ENCODE measurements around the gene COMMD7. TPM values are rescaled to one million over a fixed set of nuclear protein-coding genes. Genes with fewer than 3 reads are reported as not detected.

Gene COMMD7
- polyA plus RNA-seq, 1 donor from 2014 or later: 35.6 TPM

DNA sequence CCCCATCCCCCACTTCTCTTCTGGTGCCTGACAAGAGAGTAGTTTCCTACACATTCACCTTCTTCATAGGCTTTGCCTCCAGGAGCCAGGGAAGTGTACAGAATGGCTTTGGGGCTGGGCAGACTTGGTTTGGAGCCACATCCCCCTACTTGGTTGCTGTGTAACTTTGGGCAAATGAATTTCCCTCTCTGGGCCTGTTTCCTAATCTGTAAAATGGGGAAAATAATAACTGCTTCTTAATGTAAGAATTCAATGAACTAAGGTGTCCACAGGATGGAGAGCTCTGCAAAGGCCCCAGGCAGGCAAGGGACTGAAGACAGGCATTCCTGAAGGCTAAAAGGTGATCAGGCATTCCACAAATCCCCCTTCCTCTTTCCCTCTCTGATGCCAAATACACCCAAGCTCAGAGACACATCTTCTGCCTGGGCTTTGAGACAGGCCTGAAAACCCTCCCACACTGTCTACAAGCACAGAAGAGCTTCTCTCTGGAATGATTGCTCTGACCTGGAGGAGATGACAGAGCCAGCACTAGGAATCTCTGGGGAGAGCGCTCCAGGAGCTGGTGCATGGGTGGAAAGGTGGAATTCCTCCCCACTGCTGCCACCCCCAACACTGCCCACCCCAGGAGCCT, 62.6 kb downstream of the COMMD7 start:
- no peaks in the 10 kb centered on the region for H3K27me3 ChIP-seq (ENCODE audit: insufficient read depth, low read depth, low read length)
- H3K79me2 ChIP-seq (replicated peaks; ENCODE audit: insufficient read depth, low read length): no peaks in the 10 kb centered on the region
- peak overlapping the region; percentile 64 for H3K9ac ChIP-seq (ENCODE audit: low read length)
- H3K9me2 ChIP-seq (ENCODE audit: insufficient read depth, low read length): no peaks in the 10 kb centered on the region
- H3K4me2 ChIP-seq (ENCODE audit: low read length): peak overlapping the region; percentile 25
- H3F3A ChIP-seq (ENCODE audit: insufficient read depth, low read length, poor library complexity, severe bottlenecking): no peaks in the 10 kb centered on the region
- no peaks in the 10 kb centered on the region for H3K36me3 ChIP-seq (ENCODE audit: insufficient read depth, low read length)
- H2AFZ ChIP-seq (ENCODE audit: low read depth, low read length): peak overlapping the region; percentile 42
- TF ChIP-seq TAF1 (IDR thresholded peaks at IDR 0.05; ENCODE audit: low read depth): no peak
- TF ChIP-seq, protein P1, sequence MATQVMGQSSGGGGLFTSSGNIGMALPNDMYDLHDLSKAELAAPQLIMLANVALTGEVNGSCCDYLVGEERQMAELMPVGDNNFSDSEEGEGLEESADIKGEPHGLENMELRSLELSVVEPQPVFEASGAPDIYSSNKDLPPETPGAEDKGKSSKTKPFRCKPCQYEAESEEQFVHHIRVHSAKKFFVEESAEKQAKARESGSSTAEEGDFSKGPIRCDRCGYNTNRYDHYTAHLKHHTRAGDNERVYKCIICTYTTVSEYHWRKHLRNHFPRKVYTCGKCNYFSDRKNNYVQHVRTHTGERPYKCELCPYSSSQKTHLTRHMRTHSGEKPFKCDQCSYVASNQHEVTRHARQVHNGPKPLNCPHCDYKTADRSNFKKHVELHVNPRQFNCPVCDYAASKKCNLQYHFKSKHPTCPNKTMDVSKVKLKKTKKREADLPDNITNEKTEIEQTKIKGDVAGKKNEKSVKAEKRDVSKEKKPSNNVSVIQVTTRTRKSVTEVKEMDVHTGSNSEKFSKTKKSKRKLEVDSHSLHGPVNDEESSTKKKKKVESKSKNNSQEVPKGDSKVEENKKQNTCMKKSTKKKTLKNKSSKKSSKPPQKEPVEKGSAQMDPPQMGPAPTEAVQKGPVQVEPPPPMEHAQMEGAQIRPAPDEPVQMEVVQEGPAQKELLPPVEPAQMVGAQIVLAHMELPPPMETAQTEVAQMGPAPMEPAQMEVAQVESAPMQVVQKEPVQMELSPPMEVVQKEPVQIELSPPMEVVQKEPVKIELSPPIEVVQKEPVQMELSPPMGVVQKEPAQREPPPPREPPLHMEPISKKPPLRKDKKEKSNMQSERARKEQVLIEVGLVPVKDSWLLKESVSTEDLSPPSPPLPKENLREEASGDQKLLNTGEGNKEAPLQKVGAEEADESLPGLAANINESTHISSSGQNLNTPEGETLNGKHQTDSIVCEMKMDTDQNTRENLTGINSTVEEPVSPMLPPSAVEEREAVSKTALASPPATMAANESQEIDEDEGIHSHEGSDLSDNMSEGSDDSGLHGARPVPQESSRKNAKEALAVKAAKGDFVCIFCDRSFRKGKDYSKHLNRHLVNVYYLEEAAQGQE (IDR thresholded peaks at IDR 0.05; ENCODE audit: borderline replicate concordance): no peak
- TF ChIP-seq MXI1 (conservative IDR thresholded peaks at IDR 0.05; ENCODE audit: poor library complexity, severe bottlenecking): peak; percentile 50
- H3K9me3 ChIP-seq (ENCODE audit: low read length): no peaks in the 10 kb centered on the region
- H4K20me1 ChIP-seq (ENCODE audit: insufficient read depth): no peaks in the 10 kb centered on the region
- H3K4me3 ChIP-seq (ENCODE audit: low read length): peak overlapping the region; percentile 55
- peak overlapping the region; percentile 89 for H3K27ac ChIP-seq (ENCODE audit: low read length)

DNA sequence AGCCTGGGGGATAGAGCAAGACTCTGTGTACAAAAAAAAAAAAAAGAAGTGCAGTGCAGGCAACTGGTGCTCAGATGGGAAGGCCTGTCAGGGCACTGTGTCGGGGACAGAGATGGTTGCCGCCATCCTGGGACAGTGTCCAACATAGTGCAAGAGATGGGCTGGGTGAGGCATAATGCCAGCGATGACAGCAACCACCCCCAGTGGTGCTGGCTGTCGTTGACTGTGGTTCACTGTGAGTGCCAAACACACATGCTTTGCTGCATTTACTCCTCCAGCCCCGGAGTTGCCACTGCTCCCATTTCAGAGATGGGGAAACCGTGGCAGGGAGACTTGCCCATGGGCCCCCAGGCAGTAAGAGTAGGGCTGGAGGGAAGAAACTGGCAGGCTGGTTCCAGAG, 64.3 kb downstream of the COMMD7 start:
- Histone ChIP-seq H3K9me2 (ENCODE audit: insufficient read depth, low read length) (no peaks in the 10 kb centered on the region), H2AFZ (ENCODE audit: low read depth, low read length) (no peak overlapping the region), H3K27ac (ENCODE audit: low read length) (no peak overlapping the region), H3K27me3 (ENCODE audit: insufficient read depth, low read depth, low read length) (no peaks in the 10 kb centered on the region), H4K20me1 (ENCODE audit: insufficient read depth) (no peaks in the 10 kb centered on the region), H3K9ac (ENCODE audit: low read length) (no peak overlapping the region), H3K79me2 (replicated peaks; ENCODE audit: insufficient read depth, low read length) (no peaks in the 10 kb centered on the region), H3K36me3 (ENCODE audit: insufficient read depth, low read length) (no peaks in the 10 kb centered on the region), H3K9me3 (ENCODE audit: low read length) (no peaks in the 10 kb centered on the region), H3F3A (ENCODE audit: insufficient read depth, low read length, poor library complexity, severe bottlenecking) (no peaks in the 10 kb centered on the region), H3K4me3 (ENCODE audit: low read length) (no peak overlapping the region), H3K4me2 (ENCODE audit: low read length) (no peak overlapping the region)
- TF ChIP-seq TAF1 (IDR thresholded peaks at IDR 0.05; ENCODE audit: low read depth): no peak
- TF ChIP-seq SMC3 (conservative IDR thresholded peaks at IDR 0.05; ENCODE audit: poor library complexity): no peak
- TF ChIP-seq, protein P1 (IDR thresholded peaks at IDR 0.05; ENCODE audit: borderline replicate concordance): no peak
- TF ChIP-seq POLR2AphosphoS5 (IDR thresholded peaks at IDR 0.05): no peak
- no peak for TF ChIP-seq MXI1 (conservative IDR thresholded peaks at IDR 0.05; ENCODE audit: poor library complexity, severe bottlenecking)
- no peak for TF ChIP-seq RAD21 (conservative IDR thresholded peaks at IDR 0.05)
- TF ChIP-seq EZH2 (IDR thresholded peaks at IDR 0.05; ENCODE audit: borderline replicate concordance, insufficient read depth, low read length, poor library complexity, severe bottlenecking): no peak
- TF ChIP-seq EP300 (conservative IDR thresholded peaks at IDR 0.05; ENCODE audit: poor library complexity, severe bottlenecking): no peak
- TF ChIP-seq, protein P2, sequence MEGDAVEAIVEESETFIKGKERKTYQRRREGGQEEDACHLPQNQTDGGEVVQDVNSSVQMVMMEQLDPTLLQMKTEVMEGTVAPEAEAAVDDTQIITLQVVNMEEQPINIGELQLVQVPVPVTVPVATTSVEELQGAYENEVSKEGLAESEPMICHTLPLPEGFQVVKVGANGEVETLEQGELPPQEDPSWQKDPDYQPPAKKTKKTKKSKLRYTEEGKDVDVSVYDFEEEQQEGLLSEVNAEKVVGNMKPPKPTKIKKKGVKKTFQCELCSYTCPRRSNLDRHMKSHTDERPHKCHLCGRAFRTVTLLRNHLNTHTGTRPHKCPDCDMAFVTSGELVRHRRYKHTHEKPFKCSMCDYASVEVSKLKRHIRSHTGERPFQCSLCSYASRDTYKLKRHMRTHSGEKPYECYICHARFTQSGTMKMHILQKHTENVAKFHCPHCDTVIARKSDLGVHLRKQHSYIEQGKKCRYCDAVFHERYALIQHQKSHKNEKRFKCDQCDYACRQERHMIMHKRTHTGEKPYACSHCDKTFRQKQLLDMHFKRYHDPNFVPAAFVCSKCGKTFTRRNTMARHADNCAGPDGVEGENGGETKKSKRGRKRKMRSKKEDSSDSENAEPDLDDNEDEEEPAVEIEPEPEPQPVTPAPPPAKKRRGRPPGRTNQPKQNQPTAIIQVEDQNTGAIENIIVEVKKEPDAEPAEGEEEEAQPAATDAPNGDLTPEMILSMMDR (IDR thresholded peaks at IDR 0.05; ENCODE audit: poor library complexity, severe bottlenecking): no peak

Measured in neural cell (in vitro differentiated cells).